Bronchial epithelial cell (primary cell): ENCODE results near the gene ETV6. TPM values are rescaled to one million over a fixed set of nuclear protein-coding genes. Genes with fewer than 3 reads are reported as not detected.

Experiments
- DNase-seq: peaks from one replicate; pipeline ENCODE4 v3.0.0-alpha.2; 2010; ENCODE audit warnings: low read depth
- FAIRE-seq: peaks from 2 replicates; lab custom pipeline; 2011; peaks lifted over from hg19 to GRCh38; lab: Jason Lieb, UNC
- H3K27me3 ChIP-seq: 2 replicates; pipeline ENCODE4 v1.5.1; 2011; ENCODE audit warnings: low read length; ENCODE audit not compliant: control insufficient read depth, insufficient read depth
- H3K36me3 ChIP-seq: 2 replicates; pipeline ENCODE4 v1.5.1; 2011; ENCODE audit warnings: low read length; ENCODE audit not compliant: control insufficient read depth, insufficient read depth
- H3K4me3 ChIP-seq: 2 replicates; pipeline ENCODE4 v1.5.1; 2011; ENCODE audit warnings: mild to moderate bottlenecking, low read depth, low read length, control low read depth
- CTCF ChIP-seq: IDR thresholded peaks from 2 replicates; pipeline ENCODE4 v1.5.1; 2011; ENCODE audit warnings: mild to moderate bottlenecking, moderate library complexity, low read length, control low read depth, inconsistent platforms; ENCODE audit not compliant: insufficient read depth, severe bottlenecking
- total RNA-seq: library from RNA; depleted of rRNA; stranded (reverse); fragments of >200 nt; gene quantifications from 2 replicates; pipeline ENCODE4 v1.2.1, GENCODE V29; 2014

ETV6 gene
- total RNA-seq, 1 donor from 2014 or later = 2.6 TPM

GRCh38 chr12:11868027-11868426 is 218.6 kb downstream of the ETV6 start:
- Histone ChIP-seq H3K4me3 (no peak overlapping the region), H3K27me3 (no peaks in the 10 kb centered on the region), H3K36me3 (peaks cover 14% of the 10 kb centered on the region)
- no peak for DNase-seq
- no peak for TF ChIP-seq CTCF
- FAIRE-seq = peak; percentile 66

GRCh38 chr12:11869406-11869805 is 219.9 kb downstream of the ETV6 start:
- no peak for TF ChIP-seq CTCF
- FAIRE-seq (no peak), DNase-seq (no peak)
- Histone ChIP-seq H3K27me3 (no peaks in the 10 kb centered on the region), H3K4me3 (no peak overlapping the region), H3K36me3 (peaks cover 14% of the 10 kb centered on the region)

GRCh38 chr12:11870041-11870451 is 220.6 kb downstream of the ETV6 start:
- Histone ChIP-seq H3K27me3 (no peaks in the 10 kb centered on the region), H3K4me3 (no peak overlapping the region), H3K36me3 (peaks cover 14% of the 10 kb centered on the region)
- TF ChIP-seq CTCF = no peak
- FAIRE-seq (no peak), DNase-seq (no peak)

GRCh38 chr12:11872055-11872454 is 222.6 kb downstream of the ETV6 start:
- TF ChIP-seq CTCF = no peak
- DNase-seq = no peak
- no peaks in the 10 kb centered on the region for H3K27me3 ChIP-seq
- peaks cover 14% of the 10 kb centered on the region for H3K36me3 ChIP-seq
- no peak overlapping the region for H3K4me3 ChIP-seq
- FAIRE-seq = no peak

GRCh38 chr12:11875414-11875935 is 226.0 kb downstream of the ETV6 start:
- H3K36me3 ChIP-seq = peaks cover 4% of the 10 kb centered on the region
- no peaks in the 10 kb centered on the region for H3K27me3 ChIP-seq
- FAIRE-seq (no peak), DNase-seq (peak; percentile 88)
- no peak for TF ChIP-seq CTCF
- no peak overlapping the region for H3K4me3 ChIP-seq

- peaks cover 3% of the 10 kb centered on the region for H3K36me3 ChIP-seq
- DNase-seq (no peak), FAIRE-seq (no peak)
- H3K27me3 ChIP-seq = no peaks in the 10 kb centered on the region
- TF ChIP-seq CTCF = no peak
- H3K4me3 ChIP-seq = no peak overlapping the region
Observed at GRCh38 chr12:11876307-11876706, 226.8 kb downstream of the ETV6 start.
